IMR-90 (cell line): ENCODE data around the gene HPN. TPM values are rescaled to one million over a fixed set of nuclear protein-coding genes. Genes with fewer than 3 reads are reported as not detected.
"Not testable (repeated sequence)": the region's sequence is repeated elsewhere in the genome, so short reads cannot be mapped to it uniquely, and the experiment has no call there.

Source experiments
- ATAC-seq: fragments of 200-7000 bp; cut with Tn5 transposase; 2 replicates; pipeline ENCODE4 v1.9.1; 2020; ENCODE audit warnings: low read depth, mild to moderate bottlenecking, moderate library complexity
- BruUV-seq: library from RNA; stranded (reverse); fragments of 400-500 nt; replicated peaks from 2 replicates; lab custom pipeline; 2021; lab: Mats Ljungman, UMichigan
- CTCF ChIA-PET: fragments of 300-600 bp; formaldehyde crosslinking; extraction: SDS; loops from one replicate; lab custom pipeline; 2021; ENCODE audit warnings: antibody characterized with exemption; lab: Yijun Ruan, JAX
- POLR2A ChIA-PET: fragments of 300-600 bp; sonication (Branson Sonifier 250); formaldehyde crosslinking; loops from one replicate; lab custom pipeline; 2022; ENCODE audit warnings: antibody characterized with exemption; ENCODE audit not compliant: unreplicated experiment; lab: Charles Lee
- DNase-seq: peaks from one replicate; pipeline ENCODE4 v3.0.0; 2013
- H2AFZ ChIP-seq: replicated peaks from 2 replicates; pipeline ENCODE3; 2013; ENCODE audit warnings: low read length, mild to moderate bottlenecking; ENCODE audit not compliant: poor library complexity
- H2AK5ac ChIP-seq: 2 replicates; pipeline ENCODE4 v1.6.1; 2013; ENCODE audit warnings: low read depth, low read length, inconsistent platforms
- H2AK9ac ChIP-seq: replicated peaks from 2 replicates; pipeline ENCODE3; 2013; ENCODE audit warnings: mild to moderate bottlenecking, low read depth, low read length, moderate library complexity; ENCODE audit not compliant: poor library complexity
- H2BK120ac ChIP-seq: 2 replicates; pipeline ENCODE4 v1.6.1; 2013; ENCODE audit warnings: low read depth, low read length, inconsistent platforms
- H2BK15ac ChIP-seq: 3 replicates; pipeline ENCODE4 v1.6.1; 2013; ENCODE audit warnings: low read depth, low read length, inconsistent platforms
- H2BK20ac ChIP-seq: 2 replicates; pipeline ENCODE4 v1.6.1; 2013; ENCODE audit warnings: low read depth, mild to moderate bottlenecking, inconsistent platforms, low read length, moderate library complexity
- H2BK5ac ChIP-seq: 2 replicates; pipeline ENCODE4 v1.6.1; 2013; ENCODE audit warnings: mild to moderate bottlenecking, low read depth, low read length, inconsistent platforms; ENCODE audit not compliant: poor library complexity, severe bottlenecking
- H3K14ac ChIP-seq: replicated peaks from 2 replicates; pipeline ENCODE4 v1.6.1; 2013; ENCODE audit warnings: low read depth, low read length, inconsistent platforms
- H3K18ac ChIP-seq: 2 replicates; pipeline ENCODE4 v1.6.1; 2013; ENCODE audit warnings: low read depth, low read length, control low read depth
- H3K23ac ChIP-seq: 2 replicates; pipeline ENCODE4 v1.6.1; 2013; ENCODE audit warnings: low read depth, low read length, inconsistent platforms
- H3K27ac ChIP-seq: 2 replicates; pipeline ENCODE4 v1.5.1; 2013; ENCODE audit warnings: mild to moderate bottlenecking, control low read depth, low read length; ENCODE audit not compliant: insufficient read depth
- H3K27me3 ChIP-seq: 2 replicates; pipeline ENCODE4 v1.6.1; 2013; ENCODE audit warnings: low read length; ENCODE audit not compliant: control insufficient read depth, insufficient read depth
- H3K36me3 ChIP-seq: 2 replicates; pipeline ENCODE4 v1.6.1; 2013; ENCODE audit warnings: low read length, mixed read lengths; ENCODE audit not compliant: control insufficient read depth, insufficient read depth
- H3K4ac ChIP-seq: 2 replicates; pipeline ENCODE4 v1.6.1; 2013; ENCODE audit warnings: low read depth, low read length, inconsistent platforms
- H3K4me1 ChIP-seq: 2 replicates; pipeline ENCODE4 v1.6.1; 2013; ENCODE audit warnings: low read length, mixed read lengths; ENCODE audit not compliant: control insufficient read depth, insufficient read depth
- H3K4me2 ChIP-seq: 2 replicates; pipeline ENCODE4 v1.6.1; 2013; ENCODE audit warnings: low read depth, mild to moderate bottlenecking, control low read depth, low read length, moderate library complexity
- H3K4me3 ChIP-seq: 2 replicates; pipeline ENCODE4 v1.5.1; 2013; ENCODE audit warnings: low read depth, mild to moderate bottlenecking, control low read depth, low read length, moderate library complexity; ENCODE audit not compliant: insufficient read depth
- H3K56ac ChIP-seq: 2 replicates; pipeline ENCODE4 v1.6.1; 2013; ENCODE audit warnings: low read length, inconsistent platforms; ENCODE audit not compliant: insufficient read depth; ENCODE audit errors: extremely low read depth
- H3K79me1 ChIP-seq, 2 experiments: 2 replicates each; pipeline ENCODE4 v1.6.1; 2013; ENCODE audit warnings: low read length in 2 of 2, inconsistent platforms in 1 of 2, low read depth in 1 of 2
- H3K9ac ChIP-seq: 2 replicates; pipeline ENCODE4 v1.6.1; 2013; ENCODE audit warnings: low read depth, low read length, control low read depth
- H3K9me1 ChIP-seq: 2 replicates; pipeline ENCODE4 v1.6.1; 2013; ENCODE audit warnings: low read length, inconsistent platforms; ENCODE audit not compliant: insufficient read depth
- H3K9me3 ChIP-seq: 2 replicates; pipeline ENCODE4 v1.6.1; 2013; ENCODE audit warnings: low read length; ENCODE audit not compliant: control insufficient read depth, insufficient read depth
- H4K20me1 ChIP-seq: 2 replicates; pipeline ENCODE4 v1.6.1; 2013; ENCODE audit warnings: low read length, inconsistent platforms; ENCODE audit not compliant: insufficient read depth
- H4K5ac ChIP-seq: 2 replicates; pipeline ENCODE4 v1.6.1; 2013; ENCODE audit warnings: mild to moderate bottlenecking, low read depth, low read length, control low read depth
- H4K8ac ChIP-seq, 2 experiments: 2 replicates each; pipeline ENCODE4 v1.6.1; 2013; ENCODE audit warnings: low read depth in 2 of 2, low read length in 2 of 2, control low read depth in 1 of 2, inconsistent platforms in 1 of 2
- H4K91ac ChIP-seq: 2 replicates; pipeline ENCODE4 v1.6.1; 2013; ENCODE audit warnings: low read depth, low read length, inconsistent platforms; ENCODE audit not compliant: insufficient read depth
- WGBS, 2 experiments: methylation state at CpG; one replicate each; pipeline versions ENCODE4 v1.1.5 to v1.1.7; 2013; ENCODE audit warnings: missing lambda C conversion rate in 2 of 2; ENCODE audit not compliant: insufficient read length in 1 of 2; ENCODE audit errors: extremely low coverage in 2 of 2; 5-methylcytosine and 5-hydroxymethylcytosine counted together
- dilution Hi-C: fragments of 300-500 bp; cut with HindIII; formaldehyde crosslinking; loops from one replicate; pipeline ENCODE4 v1.14.3; 2018; ENCODE audit warnings: low sequenced_read_pairs; ENCODE audit not compliant: unreplicated experiment
- in situ Hi-C: fragments of 300-500 bp; cut with MboI; formaldehyde crosslinking; loops from 3 replicates; pipeline ENCODE4 v1.14.3; 2019; ENCODE audit warnings: low sequenced_read_pairs, inconsistent platforms, mixed read lengths
- intact Hi-C: fragments of 100-400 bp; cut with micrococcal nuclease; formaldehyde crosslinking; loops from 2 replicates; pipeline ENCODE4 v1.10.0; 2022
- polyA plus RNA-seq, 3 experiments: library from polyadenylated mRNA; depleted of rRNA; stranded (reverse); fragments of >200 nt; gene quantifications; 2 replicates each; pipeline ENCODE4 v1.2.3, GENCODE V29; 2012; ENCODE audit warnings: low replicate concordance in 1 of 3
- total RNA-seq: library from RNA; depleted of rRNA; stranded (reverse); fragments of >200 nt; gene quantifications from 2 replicates; pipeline ENCODE4 v1.2.3, GENCODE V29; 2012

Gene HPN
- total and polyA plus RNA-seq, 2 of the 4 experiments (the other 2 are of a cell fraction), result not detected

- H3K4me1 ChIP-seq, H2BK120ac ChIP-seq, H4K5ac ChIP-seq, H2AK5ac ChIP-seq, in situ Hi-C loops, ATAC-seq, H2BK20ac ChIP-seq, BruUV-seq, H3K14ac ChIP-seq, H3K9ac ChIP-seq, H3K56ac ChIP-seq, H3K18ac ChIP-seq, H2AFZ ChIP-seq, H3K4ac ChIP-seq, H3K27ac ChIP-seq, H4K8ac ChIP-seq, intact Hi-C loops, H3K4me2 ChIP-seq, H4K91ac ChIP-seq, H3K9me3 ChIP-seq, H4K20me1 ChIP-seq, POLR2A ChIA-PET, H2BK5ac ChIP-seq, H3K27me3 ChIP-seq, H3K4me3 ChIP-seq, dilution Hi-C loops, H3K9me1 ChIP-seq, H3K79me1 ChIP-seq, DNase-seq, H3K23ac ChIP-seq, H2BK15ac ChIP-seq, H2AK9ac ChIP-seq: not testable (repeated sequence)
- peaks cover 37% of the 10 kb centered on the region for H3K36me3 ChIP-seq
- CTCF ChIA-PET, result interaction anchor here (0.7 kb wide), 1 partner anchor 16 kb away, joined by 3 read pairs; no protein-coding TSS in a partner anchor
- no CpG with 5 or more reads among the region's 3 CpGs for WGBS, 2 experiments
Measured at GRCh38 chr19:35028600-35028885, 13.0 kb upstream of the HPN start.

GRCh38 chr19:35029275-35029736, 12.2 kb upstream of the HPN start:
- H2BK120ac ChIP-seq, H4K20me1 ChIP-seq, H4K5ac ChIP-seq, H2BK15ac ChIP-seq, H3K79me1 ChIP-seq, BruUV-seq, H3K9me1 ChIP-seq, H3K4ac ChIP-seq, in situ Hi-C loops, H2BK5ac ChIP-seq, H3K56ac ChIP-seq, H3K27me3 ChIP-seq, H3K4me2 ChIP-seq, H3K18ac ChIP-seq, H2AK5ac ChIP-seq, H2AK9ac ChIP-seq, H3K9ac ChIP-seq, H3K27ac ChIP-seq, H2AFZ ChIP-seq, H4K8ac ChIP-seq, POLR2A ChIA-PET, dilution Hi-C loops, DNase-seq, H3K9me3 ChIP-seq, H3K14ac ChIP-seq, H3K4me3 ChIP-seq, H3K23ac ChIP-seq, H2BK20ac ChIP-seq, H3K4me1 ChIP-seq, H4K91ac ChIP-seq, intact Hi-C loops, ATAC-seq: not testable (repeated sequence)
- CTCF ChIA-PET, result interaction anchor here (0.7 kb wide), 1 partner anchor 15 kb away, joined by 3 read pairs; no protein-coding TSS in a partner anchor
- peaks cover 29% of the 10 kb centered on the region for H3K36me3 ChIP-seq
- 63% methylated on average over 2 of the region's 11 CpGs; no CpG with 5 or more reads in 1 of the 2 experiments for WGBS, 2 experiments
